Adrenal gland (tissue), 12 donors: ENCODE data around the gene TULP4. TPM values are rescaled to one million over a fixed set of nuclear protein-coding genes. Genes with fewer than 3 reads are reported as not detected.

Source experiments
- DNase-seq, 7 donors: peaks; one replicate each; pipeline ENCODE4 v3.0.0-alpha.2; 2019 to 2020
- H3K27ac ChIP-seq, 5 donors: fragments of 200-600 bp; sonication (generic) in 4 of 5; 1 replicate in 3 of 5; 2 replicates in 2 of 5; pipeline versions ENCODE4 v1.5.1 to v1.8.0; 2016 to 2020; ENCODE audit warnings: mild to moderate bottlenecking in 1 of 5
- H3K27me3 ChIP-seq: fragments of 200-600 bp; 2 replicates; pipeline ENCODE4 v1.8.0; 2021
- H3K36me3 ChIP-seq, 2 donors: fragments of 200-600 bp; replicated peaks in 1 of 2; 1 replicate in 1 of 2; 2 replicates in 1 of 2; pipeline versions ENCODE4 v1.5.1 to v1.8.0; 2018 to 2022
- H3K4me1 ChIP-seq, 2 donors: fragments of 200-600 bp; replicated peaks in 1 of 2; 1 replicate in 1 of 2; 2 replicates in 1 of 2; pipeline versions ENCODE4 v1.5.1 to v1.8.0; 2018 to 2021
- H3K4me3 ChIP-seq, 4 donors: fragments of 200-600 bp; sonication (generic) in 3 of 4; one replicate each; pipeline ENCODE4 v1.5.1; 2016 to 2018
- H3K9me3 ChIP-seq, 3 donors: fragments of 200-600 bp; sonication (generic) in 1 of 3; replicated peaks in 1 of 3; 1 replicate in 2 of 3; 2 replicates in 1 of 3; pipeline versions ENCODE4 v1.5.1 to v1.8.0; 2016 to 2021
- CTCF ChIP-seq, 6 experiments: fragments of 450-650 bp in 4 of 6; fragments of 200-600 bp in 2 of 6; sonication (generic) in 1 of 6; IDR thresholded peaks; 1 replicate in 5 of 6; 2 replicates in 1 of 6; pipeline versions ENCODE4 v1.5.1 to v1.8.0; 2016 to 2021; ENCODE audit warnings: antibody characterized with exemption in 6 of 6, mild to moderate bottlenecking in 2 of 6, moderate library complexity in 1 of 6
- POLR2A ChIP-seq, 2 donors: fragments of 450-650 bp; IDR thresholded peaks; one replicate each; pipeline ENCODE4 v1.6.1; 2017; ENCODE audit warnings: antibody characterized with exemption in 2 of 2, mild to moderate bottlenecking in 2 of 2, moderate library complexity in 1 of 2
- WGBS, 4 donors: extraction: QIAGEN DNeasy Blood & Tissue Kit in 2 of 4; methylation state at CpG; one replicate each; pipeline versions ENCODE4 v1.1.5 to v1.1.7; 2013 to 2017; 5-methylcytosine and 5-hydroxymethylcytosine counted together
- intact Hi-C, 2 donors: fragments of 100-400 bp; cut with DNase I; formaldehyde crosslinking; loops; one replicate each; pipeline versions ENCODE4 v1.14.1 to v1.15.0; 2022 to 2023
- polyA plus RNA-seq, 3 donors: library from polyadenylated mRNA; stranded (reverse); fragments of 200-250 nt in 2 of 3; fragments of 350-450 nt in 1 of 3; fragmentation: Illumina TruSeq in 1 of 3; extraction: RNeasy Lipid Tissue Mini Kit (QIAGEN cat#74804) in 1 of 3; gene quantifications; one replicate each; pipeline ENCODE4 v1.2.3, GENCODE V29; 2013 to 2014
- total RNA-seq, 9 donors: library from RNA; depleted of rRNA in 4 of 9; stranded (reverse); fragments of >200 nt in 4 of 9; fragments of 120-200 nt in 1 of 9; fragmentation: NEBNext Ultra II Directional in 1 of 9; extraction: Animal tissue kit (Norgen Biotek cat#: 25700) in 1 of 9; gene quantifications; one replicate each; pipeline versions ENCODE4 v1.1.0 to v1.2.4, GENCODE V29; 2013 to 2023
- donor health status: healthy with polysubstance abuse.
- donor health status: Bipolar disorder and iron deficiency.
- donor health status: DM: yes; HTN: yes; CAD: no.
- donor health status: DM: no; HTN: no; CAD: no.
- donor health status: DM: no; HTN: no; CAD: no.
- donor health status: DM: yes; HTN: yes; CAD: no.

The TULP4 gene
- total and polyA plus RNA-seq, 12 donors: 1.9 to 89.6 (median 61.4) TPM

DNA sequence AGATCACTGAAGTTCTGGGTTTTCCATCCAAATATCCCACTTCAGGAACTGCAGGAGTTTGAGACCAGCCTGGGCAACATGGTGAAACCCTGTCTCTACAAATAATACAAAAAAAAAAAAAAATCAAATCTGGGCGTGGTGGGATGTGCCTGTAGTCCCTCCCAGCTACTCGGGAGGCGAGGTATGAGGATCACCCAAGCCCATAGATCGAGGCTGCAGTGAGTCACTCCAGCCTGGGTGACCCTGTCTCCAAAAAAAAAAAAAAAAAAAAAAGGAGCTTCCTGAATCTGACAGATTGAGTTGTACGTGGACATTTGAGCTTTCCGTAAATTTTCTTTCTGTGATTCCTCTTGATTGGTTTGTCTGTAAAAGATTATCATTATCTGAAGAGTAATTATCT lies 55.6 kb downstream of the TULP4 start:
- no peaks in the 10 kb centered on the region for H3K9me3 ChIP-seq
- H3K4me1 ChIP-seq: peaks cover 0 to 15% of the 10 kb centered on the region in 2 donors
- H3K27me3 ChIP-seq: no peaks in the 10 kb centered on the region
- no peak for TF ChIP-seq POLR2A (IDR thresholded peaks at IDR 0.05)
- TF ChIP-seq CTCF (IDR thresholded peaks at IDR 0.05): no peak
- DNase-seq: no peak
- H3K36me3 ChIP-seq: no peaks in the 10 kb centered on the region
- 74 to 84% (median 79%) methylated on average over 6 of the region's 6 CpGs for WGBS, 4 donors
- intact Hi-C loops: no loop called here
- no peak overlapping the region for H3K4me3 ChIP-seq
- H3K27ac ChIP-seq: no peak overlapping the region

DNA sequence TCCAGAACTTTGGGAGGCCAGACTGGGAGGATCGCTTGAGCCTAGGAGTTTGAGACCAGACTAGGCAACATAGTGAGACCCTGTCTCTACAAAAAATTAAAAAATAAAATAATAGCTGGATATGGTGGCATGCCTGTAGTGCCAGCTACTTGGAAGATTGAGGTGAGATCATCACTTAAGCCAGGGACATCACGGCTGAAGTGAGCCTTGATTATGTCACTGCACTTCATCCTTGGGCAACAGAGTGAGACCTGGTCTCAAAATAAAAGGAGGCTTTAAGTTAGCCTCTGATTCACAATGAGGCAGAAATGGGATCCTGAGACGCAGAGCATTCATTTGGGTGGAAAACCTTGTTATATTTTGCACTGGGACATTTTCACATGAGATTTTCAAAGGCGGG lies 57.0 kb downstream of the TULP4 start:
- intact Hi-C loops: no loop called here
- H3K9me3 ChIP-seq: no peaks in the 10 kb centered on the region
- DNase-seq: no peak
- no peak overlapping the region for H3K27ac ChIP-seq
- 87 to 93% (median 91%) methylated on average over 4 of the region's 4 CpGs for WGBS, 4 donors
- no peaks in the 10 kb centered on the region for H3K27me3 ChIP-seq
- no peak overlapping the region for H3K4me3 ChIP-seq
- H3K36me3 ChIP-seq: no peaks in the 10 kb centered on the region
- H3K4me1 ChIP-seq: peaks cover 0 to 20% of the 10 kb centered on the region in 2 donors
- TF ChIP-seq POLR2A (IDR thresholded peaks at IDR 0.05) (no peak), CTCF (IDR thresholded peaks at IDR 0.05) (no peak)

- WGBS, 4 donors: 75 to 79% (median 77%) methylated on average over 4 of the region's 4 CpGs
- DNase-seq: no peak
- Histone ChIP-seq H3K4me3 (no peak overlapping the region), H3K4me1 (peaks cover 0 to 20% of the 10 kb centered on the region in 2 donors), H3K36me3 (no peaks in the 10 kb centered on the region), H3K27ac (no peak overlapping the region), H3K9me3 (no peaks in the 10 kb centered on the region), H3K27me3 (no peaks in the 10 kb centered on the region)
- TF ChIP-seq POLR2A (IDR thresholded peaks at IDR 0.05): no peak
- no peak for TF ChIP-seq CTCF (IDR thresholded peaks at IDR 0.05)
- intact Hi-C loops: no loop called here
Observed at GRCh38 chr6:158370805-158371204, 58.5 kb downstream of the TULP4 start.

DNA sequence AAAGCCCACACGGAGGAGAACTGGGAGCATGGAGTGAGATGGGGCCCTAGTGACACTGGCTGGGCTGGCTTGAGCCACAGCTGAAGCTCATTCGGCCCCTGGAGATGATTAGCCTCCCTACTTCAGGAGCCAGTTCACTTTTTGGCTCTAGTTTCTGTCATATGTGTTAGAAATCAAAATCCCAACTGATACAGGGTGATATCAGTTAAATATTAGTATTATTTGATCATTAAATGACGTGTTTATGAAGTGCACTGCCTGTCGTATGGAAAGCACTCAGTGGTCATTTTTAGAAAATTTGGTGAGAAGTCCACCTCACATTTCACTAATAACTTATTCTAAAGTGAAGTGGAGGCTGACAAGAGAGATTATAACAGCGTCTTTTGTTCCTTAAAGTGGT lies 59.0 kb downstream of the TULP4 start:
- Histone ChIP-seq H3K4me1 (peaks cover 0 to 20% of the 10 kb centered on the region in 2 donors), H3K27me3 (no peaks in the 10 kb centered on the region), H3K27ac (no peak overlapping the region), H3K9me3 (no peaks in the 10 kb centered on the region), H3K36me3 (no peaks in the 10 kb centered on the region), H3K4me3 (no peak overlapping the region)
- WGBS, 4 donors: 85 to 89% (median 87%) methylated on average over 5 of the region's 5 CpGs
- DNase-seq: no peak
- TF ChIP-seq CTCF (IDR thresholded peaks at IDR 0.05) (no peak), POLR2A (IDR thresholded peaks at IDR 0.05) (no peak)
- intact Hi-C loops: no loop called here
